ENCODE data around the gene RAPGEF6.
"Not testable (repeated sequence)": the region's sequence is repeated elsewhere in the genome, so short reads cannot be mapped to it uniquely, and the experiment has no call there.

RAPGEF6 gene

GRCh38 chr5:131605086-131605485 lies 29.9 kb downstream of the RAPGEF6 start:
- DNase-seq: no peak

- no peak for DNase-seq
Observed at GRCh38 chr5:131595088-131596033, 39.7 kb downstream of the RAPGEF6 start.

GRCh38 chr5:131593921-131594320 lies 41.1 kb downstream of the RAPGEF6 start:
- no peak for DNase-seq

- not testable (repeated sequence) for DNase-seq
Observed at GRCh38 chr5:131593436-131593835, 41.6 kb downstream of the RAPGEF6 start.

- DNase-seq: peak; percentile 86
Observed at GRCh38 chr5:131589510-131590348, 45.3 kb downstream of the RAPGEF6 start.

- DNase-seq: no peak
Observed at GRCh38 chr5:131587541-131587940, 47.5 kb downstream of the RAPGEF6 start.

- no peak for DNase-seq
Observed at GRCh38 chr5:131581702-131582101, 53.3 kb downstream of the RAPGEF6 start.

- no peak for DNase-seq
Observed at GRCh38 chr5:131579917-131580671, 54.9 kb downstream of the RAPGEF6 start.

- DNase-seq: no peak
Observed at GRCh38 chr5:131575660-131576227, 59.3 kb downstream of the RAPGEF6 start.

- no peak for DNase-seq
Observed at GRCh38 chr5:131571669-131572168, 63.3 kb downstream of the RAPGEF6 start.

- no peak for DNase-seq
Observed at GRCh38 chr5:131570757-131571156, 64.3 kb downstream of the RAPGEF6 start.

GRCh38 chr5:131564229-131564652 lies 70.8 kb downstream of the RAPGEF6 start:
- no peak for DNase-seq

- no peak for DNase-seq
Observed at GRCh38 chr5:131563434-131564228, 71.4 kb downstream of the RAPGEF6 start.

- DNase-seq: peak; percentile 19
Observed at GRCh38 chr5:131550606-131551005, 84.4 kb downstream of the RAPGEF6 start.

- DNase-seq: peak; percentile 72
Observed at GRCh38 chr5:131548176-131548575, 86.9 kb downstream of the RAPGEF6 start.

- no peak for DNase-seq
Observed at GRCh38 chr5:131545845-131546244, 89.2 kb downstream of the RAPGEF6 start.

- no peak for DNase-seq
Observed at GRCh38 chr5:131542723-131543122, 92.3 kb downstream of the RAPGEF6 start.

- DNase-seq: no peak
Observed at GRCh38 chr5:131541762-131542161, 93.3 kb downstream of the RAPGEF6 start.

GRCh38 chr5:131541071-131541470 lies 94.0 kb downstream of the RAPGEF6 start:
- DNase-seq: no peak

- DNase-seq: no peak
Observed at GRCh38 chr5:131539251-131539650, 95.8 kb downstream of the RAPGEF6 start.

GRCh38 chr5:131538177-131538593 lies 96.8 kb downstream of the RAPGEF6 start:
- peak; percentile 66 for DNase-seq
